Activated CD4-positive, alpha-beta T cell treated with anti-CD3 and anti-CD28 coated beads for 36 hours (primary cell): Measurements from ENCODE around the gene BPIFB1. TPM values are rescaled to one million over a fixed set of nuclear protein-coding genes. Genes with fewer than 3 reads are reported as not detected.
A peak's percentile ranks its signal among the peaks of the same experiment; 100 is the strongest.

Experiments
- ATAC-seq: fragments of 200-7000 bp; cut with Tn5 transposase; one replicate; pipeline ENCODE4 v1.10.0; 2021; ENCODE audit warnings: mild to moderate bottlenecking, moderate library complexity
- CTCF ChIA-PET: fragments of 350-600 bp; sonication (Branson Sonifier 250); formaldehyde crosslinking; loops from one replicate; lab custom pipeline; 2021; ENCODE audit warnings: antibody characterized with exemption; lab: Charles Lee
- POLR2A ChIA-PET: fragments of 350-600 bp; sonication (Branson Sonifier 250); formaldehyde crosslinking; loops from one replicate; lab custom pipeline; 2021; ENCODE audit warnings: antibody characterized with exemption, inconsistent platforms; lab: Charles Lee
- DNase-seq: peaks from one replicate; pipeline ENCODE4 v3.0.0-alpha.2; 2020
- H3K27ac Mint-ChIP-seq: one replicate; pipeline ENCODE4 v1.8.0; 2021; ENCODE audit warnings: mixed read lengths
- H3K27me3 Mint-ChIP-seq: one replicate; pipeline ENCODE4 v1.8.0; 2021; ENCODE audit warnings: mixed read lengths
- H3K36me3 Mint-ChIP-seq: one replicate; pipeline ENCODE4 v1.8.0; 2021; ENCODE audit warnings: low read depth, mixed read lengths
- H3K4me1 Mint-ChIP-seq: one replicate; pipeline ENCODE4 v1.8.0; 2021; ENCODE audit warnings: mixed read lengths
- H3K4me3 Mint-ChIP-seq: one replicate; pipeline ENCODE4 v1.8.0; 2021; ENCODE audit warnings: mild to moderate bottlenecking, moderate library complexity, mixed read lengths
- H3K9me3 Mint-ChIP-seq: one replicate; pipeline ENCODE4 v1.8.0; 2021; ENCODE audit warnings: low read depth, mixed read lengths
- intact Hi-C, 2 experiments: fragments of 100-400 bp; cut with DNase I in 1 of 2; cut with micrococcal nuclease in 1 of 2; formaldehyde crosslinking; loops; one replicate each; pipeline versions ENCODE4 v1.14.2 to v1.15.1; 2022 to 2024; cut with DNase I, micrococcal nuclease
- total RNA-seq, 2 experiments: library from RNA; stranded (reverse); gene quantifications; one replicate each; pipeline ENCODE4 v1.2.3, GENCODE V29; 2021

Gene BPIFB1
- total RNA-seq, 2 experiments from 2014 or later: not detected

GRCh38 chr20:33273117-33273851 is 9.7 kb upstream of the BPIFB1 start:
- Mint-ChIP-seq H3K27me3 (peaks cover 10% of the 10 kb centered on the region), H3K36me3 (no peaks in the 10 kb centered on the region), H3K4me1 (no peaks in the 10 kb centered on the region), H3K27ac (no peak overlapping the region), H3K9me3 (no peaks in the 10 kb centered on the region), H3K4me3 (no peak overlapping the region)
- ATAC-seq (peak; percentile 91), DNase-seq (peak; percentile 47)
- intact Hi-C loops: loop anchor here in 1 of 2 experiments (10.0 kb wide), 1 partner anchor 58 kb away; the partner anchor contains the start of gene BPIFA3
- CTCF ChIA-PET: interaction anchor here (0.5 kb wide), 1 partner anchor 8 kb away, joined by 3 read pairs; no protein-coding TSS in a partner anchor
- POLR2A ChIA-PET: interaction anchor here (0.6 kb wide), 1 partner anchor 563 kb away, joined by 6 read pairs; no protein-coding TSS in a partner anchor

- ChIA-PET POLR2A (no interaction called here), CTCF (interaction anchor here (1.1 kb wide), 1 partner anchor 12 kb away, joined by 3 read pairs; no protein-coding TSS in a partner anchor)
- DNase-seq: no peak
- H3K27me3 Mint-ChIP-seq: peaks cover 7% of the 10 kb centered on the region
- no peaks in the 10 kb centered on the region for H3K4me1 Mint-ChIP-seq
- H3K4me3 Mint-ChIP-seq: no peak overlapping the region
- intact Hi-C loops: loop anchor here in 1 of 2 experiments (10.0 kb wide), 1 partner anchor 60 kb away; the partner anchor contains the start of gene BPIFA3
- no peaks in the 10 kb centered on the region for H3K36me3 Mint-ChIP-seq
- no peaks in the 10 kb centered on the region for H3K9me3 Mint-ChIP-seq
- no peak for ATAC-seq
- no peak overlapping the region for H3K27ac Mint-ChIP-seq
Observed at GRCh38 chr20:33275215-33275614, 7.8 kb upstream of the BPIFB1 start.

GRCh38 chr20:33275871-33276270 is 7.1 kb upstream of the BPIFB1 start:
- ChIA-PET CTCF (interaction anchor here (1.1 kb wide), 1 partner anchor 11 kb away, joined by 3 read pairs; no protein-coding TSS in a partner anchor), POLR2A (no interaction called here)
- Mint-ChIP-seq H3K27ac (no peak overlapping the region), H3K4me3 (no peak overlapping the region), H3K9me3 (no peaks in the 10 kb centered on the region), H3K36me3 (no peaks in the 10 kb centered on the region), H3K4me1 (no peaks in the 10 kb centered on the region), H3K27me3 (peaks cover 4% of the 10 kb centered on the region)
- ATAC-seq (no peak), DNase-seq (no peak)
- intact Hi-C loops: loop anchor here in 1 of 2 experiments (10.0 kb wide), 1 partner anchor 61 kb away; the partner anchor contains the start of gene BPIFA3

GRCh38 chr20:33276303-33277113 is 6.5 kb upstream of the BPIFB1 start:
- H3K27ac Mint-ChIP-seq: no peak overlapping the region
- H3K4me1 Mint-ChIP-seq: no peaks in the 10 kb centered on the region
- no peak for ATAC-seq
- CTCF ChIA-PET: no interaction called here
- H3K36me3 Mint-ChIP-seq: no peaks in the 10 kb centered on the region
- H3K9me3 Mint-ChIP-seq: no peaks in the 10 kb centered on the region
- peaks cover 2% of the 10 kb centered on the region for H3K27me3 Mint-ChIP-seq
- intact Hi-C loops: loop anchor here in 1 of 2 experiments (10.0 kb wide), 1 partner anchor 62 kb away; the partner anchor contains the start of gene BPIFA3
- POLR2A ChIA-PET: no interaction called here
- no peak overlapping the region for H3K4me3 Mint-ChIP-seq
- no peak for DNase-seq

DNA sequence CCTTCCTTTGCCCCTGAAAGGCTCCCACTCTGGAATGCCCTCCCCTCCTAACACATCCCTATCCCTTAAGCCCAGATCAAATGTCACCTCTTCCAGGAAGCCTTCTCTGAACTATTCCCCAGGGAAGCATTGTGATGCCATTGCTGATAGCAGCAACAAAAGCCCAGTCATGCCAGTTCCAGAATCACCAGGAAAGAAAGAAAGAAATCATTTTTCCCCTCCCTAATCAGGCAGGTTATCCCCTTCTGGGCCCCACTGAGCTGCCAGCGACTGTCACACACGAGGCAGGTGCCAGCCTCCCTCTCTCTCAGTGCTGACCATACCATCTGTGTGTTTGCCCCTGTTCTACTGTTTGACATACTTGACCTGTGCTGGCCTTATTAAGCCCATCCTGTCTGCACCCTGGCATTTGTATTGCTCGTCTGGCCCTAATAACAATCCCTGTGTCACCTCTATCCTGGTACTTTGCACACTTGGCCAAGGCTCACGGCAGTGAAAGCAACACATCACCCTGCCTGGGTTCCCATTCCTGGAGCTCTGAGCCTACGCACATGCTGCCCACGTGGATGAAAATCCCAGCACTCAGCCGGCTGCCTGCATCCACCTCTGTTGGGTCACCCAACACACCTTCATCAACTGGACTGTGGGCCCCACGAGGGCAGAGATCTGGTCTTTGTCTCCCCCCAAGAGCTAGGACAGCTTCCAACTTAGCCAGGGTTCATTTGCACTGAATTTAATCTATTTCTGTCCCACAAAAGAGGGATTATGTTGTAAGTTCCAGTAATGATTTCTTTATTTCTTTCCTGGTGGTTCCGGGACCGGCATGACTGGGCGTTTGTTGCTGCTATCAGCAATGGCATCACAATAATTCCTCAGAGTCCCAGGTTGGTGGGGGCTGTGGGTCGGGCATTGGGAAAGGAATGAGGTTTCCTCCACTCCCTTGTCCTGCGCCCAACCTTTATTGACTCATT is 5.3 kb upstream of the BPIFB1 start:
- no peak for ATAC-seq
- intact Hi-C loops: loop anchor here in 1 of 2 experiments (10.0 kb wide), 1 partner anchor 63 kb away; the partner anchor contains the start of gene BPIFA3
- H3K27me3 Mint-ChIP-seq: peaks cover 2% of the 10 kb centered on the region

DNA sequence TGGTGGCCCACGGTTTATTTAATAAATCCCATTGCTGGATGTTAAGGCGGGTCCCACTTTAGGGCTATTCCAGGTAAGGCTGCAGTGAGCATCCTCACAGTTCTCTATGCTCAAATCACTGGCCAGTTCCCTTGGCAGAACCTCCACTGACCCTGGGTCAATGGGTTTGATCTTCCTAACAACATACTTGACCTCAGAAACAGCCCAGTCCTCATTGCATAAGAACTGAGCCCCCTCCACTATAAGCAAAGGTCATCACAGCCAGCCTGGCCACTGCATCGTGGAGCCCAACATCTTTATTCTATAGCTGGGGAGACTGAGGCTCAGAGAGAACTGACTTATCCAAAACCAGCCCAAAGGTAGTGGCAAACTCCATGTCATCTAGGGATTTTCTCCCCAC is 4.3 kb upstream of the BPIFB1 start:
- H3K9me3 Mint-ChIP-seq: no peaks in the 10 kb centered on the region
- ATAC-seq: no peak
- no peaks in the 10 kb centered on the region for H3K36me3 Mint-ChIP-seq
- no peak overlapping the region for H3K27ac Mint-ChIP-seq
- ChIA-PET POLR2A (no interaction called here), CTCF (no interaction called here)
- H3K27me3 Mint-ChIP-seq: peaks cover 2% of the 10 kb centered on the region
- H3K4me1 Mint-ChIP-seq: no peaks in the 10 kb centered on the region
- no peak for DNase-seq
- no peak overlapping the region for H3K4me3 Mint-ChIP-seq
- intact Hi-C loops: loop anchor here in 1 of 2 experiments (10.0 kb wide), 1 partner anchor 64 kb away; the partner anchor contains the start of gene BPIFA3

More for the DNA sequence above, 5.3 kb upstream of the BPIFB1 start:
- Mint-ChIP-seq H3K4me1 (no peaks in the 10 kb centered on the region), H3K36me3 (no peaks in the 10 kb centered on the region), H3K9me3 (no peaks in the 10 kb centered on the region), H3K4me3 (no peak overlapping the region), H3K27ac (no peak overlapping the region)
- no peak for DNase-seq
- ChIA-PET CTCF (interaction anchor here (0.8 kb wide), 1 partner anchor 421 kb away, joined by 3 read pairs; no protein-coding TSS in a partner anchor), POLR2A (no interaction called here)

- CTCF ChIA-PET: no interaction called here
Observed at GRCh38 chr20:33279261-33279910, 3.6 kb upstream of the BPIFB1 start.

DNA sequence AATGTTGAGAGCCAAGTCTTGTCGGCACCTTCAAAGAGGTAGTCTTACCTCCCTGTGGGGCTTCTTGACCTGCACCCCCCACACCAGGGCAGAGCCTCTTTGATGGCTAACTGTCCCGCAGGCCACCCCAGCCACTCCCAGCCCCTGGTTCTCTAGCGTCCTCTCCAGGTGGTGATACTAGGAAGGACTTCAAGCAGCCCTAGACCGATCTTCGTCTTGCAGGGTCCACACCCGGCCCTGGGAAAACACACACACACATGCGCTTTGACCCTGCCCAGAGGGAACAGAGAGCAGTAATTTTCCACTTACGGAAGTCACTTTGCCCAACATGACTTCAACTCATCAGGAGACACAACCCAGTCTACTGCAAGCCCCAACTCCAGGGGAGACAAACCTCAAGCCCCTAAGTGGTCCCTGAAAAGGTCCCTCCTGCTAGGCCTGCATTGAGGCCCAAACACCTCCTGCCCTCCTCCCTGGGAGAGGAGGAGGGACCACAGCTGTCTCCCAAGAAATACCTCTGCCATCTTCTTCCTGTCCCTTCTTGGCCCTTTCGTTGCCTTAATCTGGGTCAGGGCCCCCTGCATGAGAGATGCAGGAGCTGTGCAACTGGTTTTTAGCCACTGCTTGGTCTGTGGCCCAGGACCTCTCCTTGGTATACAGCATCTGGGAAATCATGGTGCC is 2.9 kb upstream of the BPIFB1 start:
- H3K36me3 Mint-ChIP-seq: no peaks in the 10 kb centered on the region
- H3K9me3 Mint-ChIP-seq: no peaks in the 10 kb centered on the region
- ChIA-PET CTCF (no interaction called here), POLR2A (no interaction called here)
- no peak overlapping the region for H3K27ac Mint-ChIP-seq
- intact Hi-C loops: loop anchor here in 1 of 2 experiments (10.0 kb wide), 1 partner anchor 65 kb away; the partner anchor contains the start of gene BPIFA3
- H3K27me3 Mint-ChIP-seq: peaks cover 6% of the 10 kb centered on the region
- H3K4me1 Mint-ChIP-seq: no peaks in the 10 kb centered on the region
- DNase-seq: no peak
- no peak overlapping the region for H3K4me3 Mint-ChIP-seq
- ATAC-seq: no peak

More at GRCh38 chr20:33279261-33279910, 3.6 kb upstream of the BPIFB1 start:
- Mint-ChIP-seq H3K4me1 (no peaks in the 10 kb centered on the region), H3K36me3 (no peaks in the 10 kb centered on the region), H3K27ac (no peak overlapping the region), H3K4me3 (no peak overlapping the region), H3K27me3 (peaks cover 2% of the 10 kb centered on the region), H3K9me3 (no peaks in the 10 kb centered on the region)
- ATAC-seq (no peak), DNase-seq (no peak)
- intact Hi-C loops: loop anchor here in 1 of 2 experiments (10.0 kb wide), 1 partner anchor 65 kb away; the partner anchor contains the start of gene BPIFA3
- POLR2A ChIA-PET: no interaction called here

- ChIA-PET POLR2A (no interaction called here), CTCF (interaction anchor here (0.6 kb wide), 1 partner anchor 380 kb away, joined by 4 read pairs; no protein-coding TSS in a partner anchor)
- Mint-ChIP-seq H3K36me3 (no peaks in the 10 kb centered on the region), H3K4me1 (no peaks in the 10 kb centered on the region), H3K27me3 (peaks cover 7% of the 10 kb centered on the region), H3K27ac (no peak overlapping the region), H3K9me3 (no peaks in the 10 kb centered on the region), H3K4me3 (no peak overlapping the region)
- DNase-seq (no peak), ATAC-seq (no peak)
- intact Hi-C loops: no loop called here
Observed at GRCh38 chr20:33280775-33281174, 2.2 kb upstream of the BPIFB1 start.
